Tibial nerve (tissue), 4 donors: ENCODE measurements around the gene NUP42. TPM values are rescaled to one million over a fixed set of nuclear protein-coding genes. Genes with fewer than 3 reads are reported as not detected.
A peak's percentile ranks its signal among the peaks of the same experiment; 100 is the strongest.

Experiments
- DNase-seq, 2 donors: peaks; one replicate each; pipeline ENCODE4 v3.0.0-alpha.2; 2019; ENCODE audit warnings: low spot score in 2 of 2
- H3K27ac ChIP-seq, 4 donors: fragments of 200-600 bp; sonication (generic) in 3 of 4; one replicate each; pipeline ENCODE4 v1.5.1; 2017 to 2019; ENCODE audit warnings: mild to moderate bottlenecking in 1 of 4
- H3K27me3 ChIP-seq, 2 donors: fragments of 200-600 bp; sonication (generic) in 1 of 2; one replicate each; pipeline versions ENCODE4 v1.5.1 to v1.6.0; 2017 to 2019
- H3K36me3 ChIP-seq, 3 donors: fragments of 200-600 bp; sonication (generic); one replicate each; pipeline ENCODE4 v1.5.1; 2018 to 2019
- H3K4me1 ChIP-seq, 4 donors: fragments of 200-600 bp; sonication (generic) in 3 of 4; one replicate each; pipeline ENCODE4 v1.5.1; 2017 to 2019
- H3K4me3 ChIP-seq, 4 donors: fragments of 200-600 bp; sonication (generic) in 3 of 4; one replicate each; pipeline ENCODE4 v1.5.1; 2017 to 2019; ENCODE audit warnings: mild to moderate bottlenecking in 1 of 4, moderate library complexity in 1 of 4
- H3K9me3 ChIP-seq, 4 donors: fragments of 200-600 bp; sonication (generic) in 3 of 4; one replicate each; pipeline ENCODE4 v1.5.1; 2017 to 2019
- CTCF ChIP-seq, 5 experiments: fragments of 200-600 bp in 3 of 5; fragments of 450-650 bp in 2 of 5; sonication (generic) in 3 of 5; IDR thresholded peaks; one replicate each; pipeline ENCODE4 v1.5.1; 2016 to 2019; ENCODE audit warnings: antibody characterized with exemption in 5 of 5, mild to moderate bottlenecking in 3 of 5, moderate library complexity in 2 of 5
- EP300 ChIP-seq, 2 donors: sonication (generic); formaldehyde crosslinking; IDR thresholded peaks; one replicate each; pipeline ENCODE4 v1.6.1; 2017; ENCODE audit warnings: antibody characterized with exemption in 2 of 2, mild to moderate bottlenecking in 1 of 2
- POLR2A ChIP-seq, 2 donors: fragments of 450-650 bp; IDR thresholded peaks; one replicate each; pipeline ENCODE4 v1.6.1; 2017; ENCODE audit warnings: antibody characterized with exemption in 2 of 2, mild to moderate bottlenecking in 2 of 2, moderate library complexity in 2 of 2
- WGBS, 2 donors: methylation state at CpG; one replicate each; pipeline ENCODE4 v1.1.5; 2018; 5-methylcytosine and 5-hydroxymethylcytosine counted together
- total RNA-seq, 4 donors: library from RNA; depleted of rRNA; stranded (reverse); fragments of >200 nt; gene quantifications; one replicate each; pipeline ENCODE4 v1.1.0, GENCODE V29; 2016

Gene NUP42
- 10 to 100 TPM; 19.2 to 45.6 (median 35.8) TPM for total RNA-seq

DNA sequence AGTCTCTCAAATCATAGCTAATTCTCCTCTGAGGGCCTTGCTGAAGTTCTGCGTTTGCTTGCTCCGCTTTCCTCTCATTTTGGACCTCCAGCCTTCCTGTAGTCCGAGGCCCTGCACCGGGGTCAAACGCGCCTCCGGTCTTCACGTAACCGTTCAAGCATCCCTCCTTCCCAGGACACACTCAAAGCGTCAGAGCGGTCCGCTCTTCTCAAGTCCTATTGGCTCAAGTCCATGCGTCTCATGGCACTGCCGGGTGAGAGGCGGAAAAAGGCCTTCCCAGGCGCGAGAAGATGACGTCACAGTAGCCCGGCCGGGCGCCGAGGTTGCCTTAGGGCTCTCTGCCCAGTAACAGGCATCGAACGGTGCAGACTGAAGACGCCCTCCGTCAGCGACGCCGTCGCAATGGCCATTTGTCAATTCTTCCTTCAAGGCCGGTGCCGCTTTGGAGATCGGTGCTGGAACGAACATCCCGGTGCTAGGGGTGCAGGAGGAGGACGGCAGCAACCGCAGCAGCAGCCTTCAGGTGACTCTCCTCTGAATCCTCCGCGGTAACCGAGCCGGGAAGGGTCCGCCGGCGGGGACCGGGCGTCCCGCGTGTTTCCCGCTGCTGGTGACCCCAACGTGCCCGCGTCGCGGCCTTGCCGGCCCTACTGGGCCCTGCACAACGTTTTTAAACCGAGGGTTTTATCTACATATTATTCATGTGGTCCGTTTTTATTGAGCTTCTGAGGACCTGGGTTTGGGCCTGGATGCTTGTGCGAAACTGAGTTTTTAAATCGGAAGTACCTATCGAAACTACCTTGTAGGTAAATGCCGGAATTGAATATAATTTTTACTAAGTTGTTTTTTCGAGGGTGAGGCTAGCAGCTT is at the start of gene NUP42:
TSS of gene NUP42 (plus strand) at position 365 of the 870 bp plus-strand sequence. CDS start at position 403, 38 bp downstream.
- Histone ChIP-seq H3K9me3 (no peaks in the 10 kb centered on the region), H3K4me1 (peaks cover 0 to 31% (median 14%) of the 10 kb centered on the region in 4 donors), H3K27me3 (no peaks in the 10 kb centered on the region), H3K27ac (peak within 1 kb of the TSS; percentile 85 to 93 (median 91)), H3K36me3 (peaks cover 0 to 10% (median under 1%) of the 10 kb centered on the region in 3 donors), H3K4me3 (peak within 1 kb of the TSS; percentile 82 to 87 (median 84))
- 0% methylated on average over 47 to 62 of the region's 63 CpGs for WGBS, 2 donors
- TF ChIP-seq CTCF (IDR thresholded peaks at IDR 0.05) (peak in 1 of 5 experiments; percentile 37), EP300 (IDR thresholded peaks at IDR 0.05) (peak; percentile 74 to 95), POLR2A (IDR thresholded peaks at IDR 0.05) (peak; percentile 51 to 73)
- DNase-seq = peak; percentile 86 to 95

DNA sequence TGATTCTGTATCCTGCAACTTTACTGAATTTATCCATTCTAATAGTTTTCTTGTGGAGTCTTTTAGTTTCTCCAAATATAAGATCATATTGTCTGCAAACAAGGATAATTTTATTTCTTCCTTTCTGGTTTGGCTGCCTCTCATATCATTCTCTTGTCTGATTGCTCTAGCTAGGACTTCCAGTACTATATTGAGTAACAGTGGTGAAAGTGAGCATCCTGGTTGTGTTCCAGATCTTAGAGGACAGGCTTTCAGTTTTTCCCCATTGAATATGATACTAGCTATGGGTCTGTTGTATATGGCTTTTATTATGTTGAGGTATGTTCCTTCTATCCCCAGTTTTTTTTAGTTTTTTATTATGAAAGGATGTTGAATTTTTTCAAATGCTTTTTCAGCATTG is 48.1 kb upstream of the NUP42 start:
- peaks cover 0 to 27% (median 0%) of the 10 kb centered on the region in 3 donors for H3K36me3 ChIP-seq
- no peak for TF ChIP-seq POLR2A (IDR thresholded peaks at IDR 0.05)
- TF ChIP-seq CTCF (IDR thresholded peaks at IDR 0.05) = no peak
- no peak for TF ChIP-seq EP300 (IDR thresholded peaks at IDR 0.05)
- no peaks in the 10 kb centered on the region for H3K27me3 ChIP-seq
- H3K27ac ChIP-seq = no peak overlapping the region
- H3K4me1 ChIP-seq = no peaks in the 10 kb centered on the region
- DNase-seq = no peak
- no peaks in the 10 kb centered on the region for H3K9me3 ChIP-seq
- no peak overlapping the region for H3K4me3 ChIP-seq

- no peaks in the 10 kb centered on the region for H3K27me3 ChIP-seq
- no peak overlapping the region for H3K27ac ChIP-seq
- TF ChIP-seq CTCF (IDR thresholded peaks at IDR 0.05) (no peak), POLR2A (IDR thresholded peaks at IDR 0.05) (no peak), EP300 (IDR thresholded peaks at IDR 0.05) (no peak)
- no peaks in the 10 kb centered on the region for H3K9me3 ChIP-seq
- no peak overlapping the region for H3K4me3 ChIP-seq
- DNase-seq = no peak
- 33 to 49% methylated on average over 1 of the region's 1 CpG for WGBS, 2 donors
- H3K36me3 ChIP-seq = peaks cover 0 to 22% (median 0%) of the 10 kb centered on the region in 3 donors
- H3K4me1 ChIP-seq = no peaks in the 10 kb centered on the region
Measured at GRCh38 chr7:23135755-23136154, 46.1 kb upstream of the NUP42 start.

GRCh38 chr7:23136216-23136615 is 45.6 kb upstream of the NUP42 start:
- no peaks in the 10 kb centered on the region for H3K4me1 ChIP-seq
- H3K27me3 ChIP-seq = no peaks in the 10 kb centered on the region
- 76 to 80% methylated on average over 1 of the region's 1 CpG for WGBS, 2 donors
- no peak overlapping the region for H3K4me3 ChIP-seq
- no peaks in the 10 kb centered on the region for H3K9me3 ChIP-seq
- no peak for DNase-seq
- H3K36me3 ChIP-seq = peaks cover 0 to 27% (median 0%) of the 10 kb centered on the region in 3 donors
- TF ChIP-seq EP300 (IDR thresholded peaks at IDR 0.05) (no peak), POLR2A (IDR thresholded peaks at IDR 0.05) (no peak)
- H3K27ac ChIP-seq = no peak overlapping the region

GRCh38 chr7:23157679-23158078 is 24.2 kb upstream of the NUP42 start:
- 69 to 71% methylated on average over 6 of the region's 6 CpGs for WGBS, 2 donors
- TF ChIP-seq POLR2A (IDR thresholded peaks at IDR 0.05) = no peak
- TF ChIP-seq EP300 (IDR thresholded peaks at IDR 0.05) = no peak
- TF ChIP-seq CTCF (IDR thresholded peaks at IDR 0.05) = no peak
- Histone ChIP-seq H3K9me3 (no peaks in the 10 kb centered on the region), H3K4me3 (no peak overlapping the region), H3K36me3 (peaks cover 4 to 63% (median 8%) of the 10 kb centered on the region in 3 donors), H3K27me3 (no peaks in the 10 kb centered on the region), H3K27ac (no peak overlapping the region), H3K4me1 (no peaks in the 10 kb centered on the region)
- no peak for DNase-seq
